ENCODE results near the gene MATN1. TPM values are rescaled to one million over a fixed set of nuclear protein-coding genes. Genes with fewer than 3 reads are reported as not detected.
A peak's percentile ranks its signal among the peaks of the same experiment; 100 is the strongest.

MATN1 gene
- total and polyA plus RNA-seq, 2 of the 4 experiments (the other 2 are of a cell fraction), result 0.27 TPM; not detected in 1

DNA sequence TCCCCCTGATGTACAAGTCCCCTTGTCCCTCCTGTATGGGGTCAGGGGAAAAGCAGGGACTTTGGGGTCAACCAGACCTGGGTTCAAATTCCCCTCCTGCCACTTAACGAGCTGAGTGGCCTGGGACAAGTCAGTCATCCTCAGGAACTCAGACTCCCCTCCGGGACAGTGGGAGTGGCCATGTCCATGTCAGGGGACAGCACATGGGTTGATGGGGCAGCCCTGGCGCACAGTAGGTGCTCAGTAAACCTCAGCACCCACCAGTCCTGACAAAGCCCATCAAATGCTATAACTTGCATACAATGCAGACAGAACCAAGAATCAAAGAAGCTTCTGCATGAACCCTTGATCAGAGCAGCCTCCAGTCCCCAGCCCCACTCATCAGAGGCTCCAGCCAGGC, 30.0 kb downstream of the MATN1 start (continued):
- TF ChIP-seq, protein P1, sequence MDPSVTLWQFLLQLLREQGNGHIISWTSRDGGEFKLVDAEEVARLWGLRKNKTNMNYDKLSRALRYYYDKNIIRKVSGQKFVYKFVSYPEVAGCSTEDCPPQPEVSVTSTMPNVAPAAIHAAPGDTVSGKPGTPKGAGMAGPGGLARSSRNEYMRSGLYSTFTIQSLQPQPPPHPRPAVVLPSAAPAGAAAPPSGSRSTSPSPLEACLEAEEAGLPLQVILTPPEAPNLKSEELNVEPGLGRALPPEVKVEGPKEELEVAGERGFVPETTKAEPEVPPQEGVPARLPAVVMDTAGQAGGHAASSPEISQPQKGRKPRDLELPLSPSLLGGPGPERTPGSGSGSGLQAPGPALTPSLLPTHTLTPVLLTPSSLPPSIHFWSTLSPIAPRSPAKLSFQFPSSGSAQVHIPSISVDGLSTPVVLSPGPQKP (IDR thresholded peaks at IDR 0.05; ENCODE audit: borderline replicate concordance, low read depth, low read length), result no peak
- TF ChIP-seq BHLHE40 (IDR thresholded peaks at IDR 0.05; ENCODE audit: low read depth, low read length), result no peak

DNA sequence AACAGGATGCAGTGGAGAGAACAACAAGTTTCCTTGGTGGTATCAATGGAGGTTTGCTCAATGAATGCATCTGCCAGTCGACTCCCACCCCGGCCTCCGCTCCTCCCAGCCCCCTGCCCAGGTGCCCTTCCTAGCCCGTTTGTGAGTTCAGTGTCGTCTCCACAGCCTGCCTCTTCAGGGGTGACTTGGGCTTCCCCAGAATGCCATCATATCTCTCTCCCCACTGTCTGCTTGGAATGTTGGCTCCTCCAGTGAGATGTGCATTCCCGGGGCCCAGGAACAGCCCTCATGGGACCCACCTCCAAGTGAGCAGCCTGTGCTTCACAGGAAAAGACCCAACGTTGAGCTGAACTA, 30.5 kb downstream of the MATN1 start:
- peak overlapping the region; percentile 17 for H2AFZ ChIP-seq (replicated peaks; ENCODE audit: low read length, poor library complexity)
- H2BK5ac ChIP-seq (ENCODE audit: low read depth, low read length, poor library complexity, severe bottlenecking), result no peak overlapping the region
- no peak overlapping the region for H3K14ac ChIP-seq (replicated peaks; ENCODE audit: low read depth, low read length)
- no peak overlapping the region for H3K27ac ChIP-seq (ENCODE audit: insufficient read depth, low read length)
- no peak overlapping the region for H2BK20ac ChIP-seq (ENCODE audit: low read depth, low read length)
- no peak overlapping the region for H2AK9ac ChIP-seq (replicated peaks; ENCODE audit: low read depth, low read length, poor library complexity)
- no peaks in the 10 kb centered on the region for H3K9me3 ChIP-seq (ENCODE audit: control insufficient read depth, insufficient read depth, low read length)
- POLR2A ChIA-PET (ENCODE audit: unreplicated experiment), result no interaction called here
- H3K27me3 ChIP-seq (ENCODE audit: control insufficient read depth, insufficient read depth, low read length), result peaks cover 28% of the 10 kb centered on the region
- 50% methylated on average over 2 of the region's 7 CpGs; no CpG with 5 or more reads in 1 of the 2 experiments for WGBS, 2 experiments (ENCODE audit: extremely low coverage in 2 of 2, insufficient read length in 1 of 2)
- dilution Hi-C loops (cut with HindIII; ENCODE audit: low sequenced_read_pairs, unreplicated experiment), result no loop called here
- CTCF ChIA-PET, result no interaction called here
- H3K56ac ChIP-seq (ENCODE audit: extremely low read depth, insufficient read depth, low read length), result no peak overlapping the region
- ATAC-seq (ENCODE audit: low read depth) (no peak), DNase-seq (no peak)
- no peak overlapping the region for H3K23ac ChIP-seq (ENCODE audit: low read depth, low read length)
- no peaks in the 10 kb centered on the region for H3K36me3 ChIP-seq (ENCODE audit: control insufficient read depth, insufficient read depth, low read length)
- intact Hi-C loops (cut with micrococcal nuclease), result no loop called here
- H3K4me3 ChIP-seq (ENCODE audit: insufficient read depth, low read depth, low read length), result no peak overlapping the region
- TF ChIP-seq MAZ (IDR thresholded peaks at IDR 0.05; ENCODE audit: borderline replicate concordance, low read depth, low read length) (no peak), CEBPB (IDR thresholded peaks at IDR 0.05; ENCODE audit: low read depth, low read length) (no peak), SMC3 (IDR thresholded peaks at IDR 0.05; ENCODE audit: low read depth, low read length) (no peak), BHLHE40 (IDR thresholded peaks at IDR 0.05; ENCODE audit: low read depth, low read length) (no peak), MXI1 (IDR thresholded peaks at IDR 0.05; ENCODE audit: borderline replicate concordance, low read depth, low read length) (no peak), FOS (IDR thresholded peaks at IDR 0.05; ENCODE audit: low read depth, low read length) (no peak), POLR2A (IDR thresholded peaks at IDR 0.05; ENCODE audit: low read depth, low read length) (no peak), NFE2L2 (IDR thresholded peaks at IDR 0.05; ENCODE audit: low read depth, low read length) (no peak)
- TF ChIP-seq, protein P1 (IDR thresholded peaks at IDR 0.05; ENCODE audit: borderline replicate concordance, low read depth, low read length), result no peak
- no peak overlapping the region for H2BK15ac ChIP-seq (ENCODE audit: low read depth, low read length)
- no peak overlapping the region for H4K8ac ChIP-seq (ENCODE audit: low read depth in 2 of 2, low read length in 2 of 2)
- no peak overlapping the region for H2BK120ac ChIP-seq (ENCODE audit: low read depth, low read length)
- H3K18ac ChIP-seq (ENCODE audit: low read depth, low read length), result no peak overlapping the region
- H4K20me1 ChIP-seq (ENCODE audit: insufficient read depth, low read length), result no peaks in the 10 kb centered on the region
- H2AK5ac ChIP-seq (ENCODE audit: low read depth, low read length), result no peak overlapping the region
- no peak overlapping the region for H3K4me2 ChIP-seq (ENCODE audit: low read depth, low read length)
- H3K9ac ChIP-seq (ENCODE audit: low read depth, low read length), result no peak overlapping the region
- no peak overlapping the region for H3K4ac ChIP-seq (ENCODE audit: low read depth, low read length)
- H3K4me1 ChIP-seq (ENCODE audit: control insufficient read depth, insufficient read depth, low read length), result no peaks in the 10 kb centered on the region
- no peak overlapping the region for H4K91ac ChIP-seq (ENCODE audit: insufficient read depth, low read depth, low read length)
- H3K9me1 ChIP-seq (ENCODE audit: insufficient read depth, low read length), result no peaks in the 10 kb centered on the region
- in situ Hi-C loops (cut with MboI; ENCODE audit: low sequenced_read_pairs), result no loop called here
- H4K5ac ChIP-seq (ENCODE audit: low read depth, low read length), result no peak overlapping the region
- BruUV-seq (replicated peaks), result no TSS peak
- no peaks in the 10 kb centered on the region for H3K79me1 ChIP-seq (ENCODE audit: low read depth in 1 of 2, low read length in 2 of 2)

Data from IMR-90 (cell line).